Stimulated activated CD8-positive, alpha-beta memory T cell treated with anti-CD3 and anti-CD28 coated beads, Interleukin-12 subunit alpha, Interleukin-12 subunit beta, amount 100 ng/mL, for 4 hours (primary cell): ENCODE measurements around the gene NR2F1-AS1.

Experiments
- DNase-seq: peaks from one replicate; pipeline ENCODE4 v3.0.0-alpha.2; 2020; ENCODE audit warnings: low read depth

The NR2F1-AS1 gene

DNA sequence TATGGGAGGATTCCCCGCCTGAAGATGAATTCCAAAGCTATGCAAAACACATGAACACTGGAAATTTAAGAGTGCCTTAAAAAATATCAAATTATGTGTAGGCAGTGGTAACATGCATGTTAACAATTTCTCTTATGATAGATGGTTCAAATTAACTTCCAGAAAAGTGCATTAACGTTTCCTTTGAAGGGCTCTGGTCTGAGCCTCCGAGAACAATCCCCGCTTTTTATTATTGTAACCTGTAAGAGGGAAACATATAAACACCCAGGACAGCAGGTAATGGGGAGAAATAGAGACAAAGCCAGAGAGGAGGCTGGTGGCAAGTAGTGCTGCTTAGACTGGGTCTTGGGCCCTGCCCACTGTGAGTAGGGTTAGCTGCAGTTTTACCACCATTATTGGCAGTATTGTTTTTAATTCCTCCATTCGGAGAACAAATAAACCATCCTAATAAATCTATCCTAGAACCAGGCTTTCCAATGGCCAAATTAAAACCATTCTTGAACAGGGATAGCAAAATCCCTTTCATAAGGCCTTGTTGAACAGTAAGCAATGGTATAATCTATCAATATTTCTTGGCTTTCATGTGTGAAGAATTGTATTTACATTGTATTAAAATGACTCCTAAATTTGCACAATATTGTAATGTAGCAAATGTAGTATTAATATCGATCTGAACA, 8.3 kb upstream of the NR2F1-AS1 start:
- DNase-seq = no peak

DNA sequence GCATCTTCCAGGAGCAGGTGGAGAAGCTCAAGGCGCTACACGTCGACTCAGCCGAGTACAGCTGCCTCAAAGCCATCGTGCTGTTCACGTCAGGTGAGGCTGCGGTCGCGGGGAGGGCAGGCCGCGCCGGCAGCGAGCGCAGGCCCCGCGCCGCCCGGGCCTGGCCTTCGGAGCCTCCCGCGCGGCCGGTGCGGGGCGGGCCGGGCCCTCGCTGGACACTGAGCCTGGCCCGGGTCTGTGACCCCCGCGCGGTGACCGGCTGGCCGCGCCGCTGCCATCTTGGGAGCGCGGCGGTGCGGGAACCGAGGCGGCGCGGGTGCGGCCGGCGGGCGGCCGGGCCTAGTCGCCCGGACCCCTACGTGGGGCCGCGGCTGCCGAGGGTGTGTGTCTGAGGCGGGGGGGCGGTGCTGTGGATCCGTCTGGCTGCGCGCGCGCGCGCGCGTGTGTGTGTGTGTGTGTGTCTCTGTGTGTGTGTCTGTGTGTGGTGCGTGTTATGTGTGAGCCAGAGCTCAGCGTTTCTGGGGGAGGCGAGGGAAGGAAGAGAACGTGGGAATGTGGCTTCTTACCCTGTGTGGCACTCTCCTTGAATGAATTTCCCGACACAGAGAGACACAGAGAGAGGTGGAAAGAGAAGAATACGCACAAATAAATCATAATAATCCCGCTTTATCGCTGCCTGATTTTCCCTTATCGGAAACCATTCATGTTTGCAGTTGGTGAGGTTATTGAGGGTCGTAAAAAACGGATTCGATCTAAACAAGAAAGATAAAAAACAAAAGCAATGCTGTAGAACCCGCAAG, 7.5 kb upstream of the NR2F1-AS1 start:
- no peak for DNase-seq

GRCh38 chr5:93587597-93588351, 6.8 kb upstream of the NR2F1-AS1 start:
- DNase-seq = no peak

DNA sequence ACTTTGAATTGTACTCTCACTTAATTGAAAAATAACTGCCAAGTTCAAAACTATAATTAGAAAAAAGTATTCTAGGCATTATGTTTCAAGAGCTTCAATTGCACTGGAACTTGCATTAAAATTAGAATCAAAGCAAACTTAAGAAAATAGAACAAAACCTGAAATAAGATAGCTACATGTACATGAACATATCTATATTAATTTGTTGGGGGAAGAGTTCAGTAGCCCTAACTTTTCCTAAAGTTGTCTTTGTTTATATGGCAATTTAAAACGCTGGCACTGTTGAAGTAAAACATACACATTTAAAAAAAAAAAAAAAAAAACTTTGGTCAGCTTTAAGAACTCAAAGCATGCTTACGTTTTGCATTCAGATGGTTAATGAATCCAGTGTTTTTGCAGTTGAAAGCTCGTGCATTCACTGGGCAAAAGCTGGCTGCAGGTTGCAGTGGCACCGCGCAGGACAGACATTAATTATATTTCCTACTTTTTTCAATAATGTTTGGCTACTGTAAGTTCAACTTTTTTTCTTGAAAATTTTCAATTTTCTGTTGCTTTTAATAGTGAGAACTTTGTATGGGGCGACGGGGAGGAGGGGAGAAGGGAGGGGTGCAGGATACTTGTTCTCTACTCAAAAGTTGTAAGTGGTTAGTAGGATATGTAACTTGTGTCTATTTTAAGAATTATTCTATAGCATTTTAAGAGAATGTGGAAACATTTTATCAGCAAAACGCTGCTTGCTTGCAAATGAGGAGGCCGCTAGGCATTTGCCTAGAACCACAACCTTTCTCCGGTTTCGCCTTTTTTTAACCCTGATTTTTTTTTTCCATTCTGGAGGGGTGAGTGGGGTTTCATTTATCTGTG, 5.9 kb upstream of the NR2F1-AS1 start:
- no peak for DNase-seq

GRCh38 chr5:93585767-93586385, 4.9 kb upstream of the NR2F1-AS1 start:
- no peak for DNase-seq

- DNase-seq = no peak
Measured at GRCh38 chr5:93585041-93585766, 4.2 kb upstream of the NR2F1-AS1 start.

GRCh38 chr5:93584596-93585040, 3.6 kb upstream of the NR2F1-AS1 start:
- no peak for DNase-seq

DNA sequence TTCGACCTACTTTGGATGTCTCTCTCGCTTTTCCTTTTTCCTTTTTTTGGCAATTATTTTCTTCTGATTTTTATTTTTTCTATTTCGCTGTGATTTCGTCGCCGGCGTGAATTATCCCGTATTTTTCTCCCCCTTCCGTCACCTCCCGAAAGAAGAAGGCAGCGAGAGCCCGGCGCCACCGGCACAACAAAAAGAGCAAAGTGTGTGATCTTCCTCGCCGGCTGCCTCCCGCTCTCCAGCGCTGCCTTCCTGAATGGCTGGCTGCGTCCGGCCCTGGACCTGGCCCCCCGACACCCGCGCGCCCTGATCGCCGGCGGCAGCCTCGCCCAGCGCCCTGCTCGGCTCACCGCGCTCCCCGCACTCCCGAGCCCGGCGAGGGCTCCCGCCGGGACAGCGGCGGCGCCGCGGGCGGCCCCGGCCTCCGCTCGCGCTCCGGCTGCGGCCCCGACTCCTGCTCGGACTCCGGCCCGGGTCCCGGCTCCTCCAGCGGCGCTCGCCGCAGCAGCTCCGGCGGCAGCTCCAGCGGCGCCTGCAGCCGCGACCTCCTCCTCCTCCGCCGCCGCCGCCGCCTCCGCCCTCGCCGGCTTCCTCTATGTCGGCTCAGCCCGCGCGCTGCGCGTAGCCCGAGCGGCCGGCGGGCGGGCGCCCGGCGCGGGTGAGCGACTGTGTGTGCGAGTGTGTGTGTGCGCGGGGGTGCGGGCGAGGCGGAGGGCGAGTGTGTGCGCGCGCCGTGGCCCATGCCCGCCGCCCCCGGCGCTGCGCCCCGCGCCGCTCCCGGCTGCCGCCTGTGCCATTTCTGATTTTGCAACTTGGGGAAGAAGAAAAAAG, 3.0 kb upstream of the NR2F1-AS1 start:
- DNase-seq = no peak

- DNase-seq = no peak
Measured at GRCh38 chr5:93583439-93583767, 2.4 kb upstream of the NR2F1-AS1 start.

GRCh38 chr5:93582677-93583438, 1.8 kb upstream of the NR2F1-AS1 start, which contains the start of gene NR2F1:
Gene NR2F1 (plus strand): TSS chr5:93583222. CDS start chr5:93585024, 1,802 bp downstream.
- DNase-seq = no peak

DNA sequence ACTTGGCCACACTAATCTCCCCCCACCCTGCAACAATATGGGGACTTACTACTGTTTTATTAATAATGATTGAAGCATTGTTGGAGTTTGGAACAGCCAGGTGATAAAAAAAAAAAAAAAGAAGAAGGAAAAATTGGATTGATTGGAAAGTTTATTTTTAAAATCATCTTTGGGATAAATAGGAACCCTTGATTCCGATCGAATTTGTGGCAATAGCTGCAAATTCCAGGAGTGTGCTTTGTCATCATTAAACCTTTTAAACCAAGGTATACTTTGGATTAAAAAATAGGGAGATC, 1.1 kb upstream of the NR2F1-AS1 start:
- DNase-seq = no peak

- no peak for DNase-seq
Measured at GRCh38 chr5:93580063-93580926, 724 bp downstream of the NR2F1-AS1 start.

DNA sequence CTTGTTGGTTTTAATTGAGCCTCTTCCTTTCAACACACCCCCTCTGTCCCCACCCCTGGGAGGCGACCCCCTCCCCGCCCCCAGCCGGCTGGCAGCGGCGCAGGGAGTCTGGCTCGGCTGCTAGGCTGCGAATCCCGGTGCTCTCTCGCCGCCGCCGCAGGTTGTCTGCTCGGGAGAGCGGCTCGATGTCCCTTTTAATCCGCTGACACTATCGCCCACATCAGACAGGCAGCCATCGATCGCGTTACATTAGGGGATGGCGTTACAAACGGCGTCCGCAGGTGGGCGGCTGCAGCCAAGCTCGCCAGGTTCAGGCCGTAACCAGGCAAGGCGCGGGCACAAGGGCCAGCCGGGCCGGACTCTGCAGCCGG, 1.3 kb downstream of the NR2F1-AS1 start:
- no peak for DNase-seq

- no peak for DNase-seq
Measured at GRCh38 chr5:93578813-93579691, 2.0 kb downstream of the NR2F1-AS1 start.

GRCh38 chr5:93577854-93578812, 2.9 kb downstream of the NR2F1-AS1 start:
- DNase-seq = no peak
